WTC11 (cell line): Measurements from ENCODE around the gene FRMD4B.

Source experiments
- AR ChIP-seq: fragments of 250-450 bp; sonication (Bioruptor Pico); IDR thresholded peaks from 2 replicates; pipeline ENCODE4 v1.9.0; 2021; ENCODE audit warnings: mild to moderate bottlenecking
- CREB1 ChIP-seq: sonication (generic); formaldehyde crosslinking; IDR thresholded peaks from 2 replicates; pipeline ENCODE4 v1.8.0; 2023; ENCODE audit warnings: mild to moderate bottlenecking, missing genetic modification reagents
- CREM ChIP-seq: sonication (generic); formaldehyde crosslinking; IDR thresholded peaks from 2 replicates; pipeline ENCODE4 v1.8.1; 2022; ENCODE audit warnings: mild to moderate bottlenecking, missing genetic modification reagents, moderate library complexity
- CTCF ChIP-seq: fragments of 200-600 bp; IDR thresholded peaks from 2 replicates; pipeline ENCODE4 v1.8.0; 2022; ENCODE audit warnings: antibody characterized with exemption
- E2F4 ChIP-seq: sonication (generic); formaldehyde crosslinking; IDR thresholded peaks from 2 replicates; pipeline ENCODE4 v1.8.1; 2022; ENCODE audit warnings: low read depth, mild to moderate bottlenecking, moderate library complexity, missing genetic modification reagents, borderline replicate concordance
- E2F5 ChIP-seq: sonication (generic); formaldehyde crosslinking; IDR thresholded peaks from 2 replicates; pipeline ENCODE4 v1.8.1; 2022; ENCODE audit warnings: mild to moderate bottlenecking, moderate library complexity, missing genetic modification reagents
- ETV6 ChIP-seq: sonication (generic); formaldehyde crosslinking; IDR thresholded peaks from 2 replicates; pipeline ENCODE4 v1.8.1; 2022; ENCODE audit warnings: mild to moderate bottlenecking, missing genetic modification reagents
- JUN ChIP-seq: sonication (generic); formaldehyde crosslinking; IDR thresholded peaks from 2 replicates; pipeline ENCODE4 v1.8.0; 2023; ENCODE audit warnings: mild to moderate bottlenecking, missing genetic modification reagents
- MLX ChIP-seq: sonication (generic); formaldehyde crosslinking; IDR thresholded peaks from 2 replicates; pipeline ENCODE4 v1.8.1; 2023; ENCODE audit warnings: mild to moderate bottlenecking, missing genetic modification reagents, moderate library complexity
- MYBL2 ChIP-seq: sonication (generic); formaldehyde crosslinking; IDR thresholded peaks from 2 replicates; pipeline ENCODE4 v1.8.1; 2023; ENCODE audit warnings: mild to moderate bottlenecking, moderate library complexity, missing genetic modification reagents
- SP1 ChIP-seq: sonication (generic); formaldehyde crosslinking; conservative IDR thresholded peaks from 2 replicates; pipeline ENCODE4 v1.8.1; 2022; ENCODE audit warnings: missing genetic modification reagents
- STAT6 ChIP-seq: sonication (generic); formaldehyde crosslinking; conservative IDR thresholded peaks from 2 replicates; pipeline ENCODE4 v1.8.1; 2023; ENCODE audit warnings: mild to moderate bottlenecking, low read depth, missing genetic modification reagents, moderate library complexity
- USF1 ChIP-seq: sonication (generic); formaldehyde crosslinking; IDR thresholded peaks from 2 replicates; pipeline ENCODE4 v1.8.0; 2022; ENCODE audit warnings: mild to moderate bottlenecking, missing genetic modification reagents
- ZNF138 ChIP-seq: sonication (generic); formaldehyde crosslinking; conservative IDR thresholded peaks from 2 replicates; pipeline ENCODE4 v1.8.1; 2022; ENCODE audit warnings: mild to moderate bottlenecking, moderate library complexity, missing genetic modification reagents

- TF ChIP-seq CTCF, result no peak
- no peak for TF ChIP-seq MYBL2 (CRISPR knock-in tag)
- TF ChIP-seq JUN (CRISPR knock-in tag), result no peak
- TF ChIP-seq SP1 (CRISPR knock-in tag), result no peak
- TF ChIP-seq ETV6 (CRISPR knock-in tag), result no peak
- TF ChIP-seq CREM (CRISPR knock-in tag), result no peak
- no peak for TF ChIP-seq MLX (CRISPR knock-in tag)
- TF ChIP-seq ZNF138 (CRISPR knock-in tag), result no peak
- TF ChIP-seq AR, result no peak
- TF ChIP-seq E2F4 (CRISPR knock-in tag), result no peak
- TF ChIP-seq E2F5 (CRISPR knock-in tag), result no peak
- no peak for TF ChIP-seq CREB1 (CRISPR knock-in tag)
- no peak for TF ChIP-seq STAT6
- no peak for TF ChIP-seq USF1 (CRISPR knock-in tag)
Observed at GRCh38 chr3:69411346-69411745, 25.5 kb upstream of the FRMD4B start.
